HG03439 (cell line): ENCODE data around the gene DNAH1.

ENCODE experiments used
- ATAC-seq: cut with Tn5 transposase; IDR thresholded peaks from one replicate; pipeline ENCODE4 v1.9.1; 2021; ENCODE audit warnings: mild to moderate bottlenecking, moderate library complexity; ENCODE audit not compliant: unreplicated experiment

Gene DNAH1

DNA sequence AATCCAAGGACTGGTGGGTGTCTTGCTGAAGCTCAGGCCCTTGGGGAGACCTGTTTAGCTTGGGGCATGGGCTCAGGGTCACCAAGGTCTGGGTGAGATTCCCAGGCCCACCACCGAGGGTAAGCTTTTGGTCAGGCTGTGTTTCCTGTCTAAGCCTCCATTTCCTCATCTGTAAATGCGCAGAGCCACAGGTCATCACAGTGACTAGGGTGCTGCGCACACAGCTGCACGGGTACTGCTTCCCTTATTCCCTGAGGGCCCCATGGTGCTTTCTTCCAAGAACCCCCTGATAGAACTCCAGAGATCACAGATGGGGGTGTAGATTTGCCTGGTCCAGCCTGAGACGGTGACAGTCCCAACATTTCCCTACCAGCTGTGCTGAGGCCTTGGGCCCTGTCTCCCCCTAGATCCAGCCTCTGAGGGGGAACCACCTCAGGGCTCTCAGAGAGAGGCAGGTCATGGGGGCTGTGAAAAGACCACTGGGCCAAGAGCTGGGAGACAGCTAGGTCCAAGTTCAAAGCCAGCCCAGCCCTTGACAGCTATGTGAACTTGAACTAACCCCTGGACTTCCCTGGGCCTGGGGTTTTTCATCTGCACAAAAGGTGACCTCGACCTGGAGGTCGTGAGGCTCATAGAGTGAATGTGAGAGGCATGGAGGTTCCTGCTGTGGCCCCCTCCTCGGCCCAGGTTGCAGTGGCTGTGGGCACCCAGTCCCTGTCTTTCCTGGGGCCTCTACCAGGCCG is 68.1 kb downstream of the DNAH1 start:
- ATAC-seq: no peak

DNA sequence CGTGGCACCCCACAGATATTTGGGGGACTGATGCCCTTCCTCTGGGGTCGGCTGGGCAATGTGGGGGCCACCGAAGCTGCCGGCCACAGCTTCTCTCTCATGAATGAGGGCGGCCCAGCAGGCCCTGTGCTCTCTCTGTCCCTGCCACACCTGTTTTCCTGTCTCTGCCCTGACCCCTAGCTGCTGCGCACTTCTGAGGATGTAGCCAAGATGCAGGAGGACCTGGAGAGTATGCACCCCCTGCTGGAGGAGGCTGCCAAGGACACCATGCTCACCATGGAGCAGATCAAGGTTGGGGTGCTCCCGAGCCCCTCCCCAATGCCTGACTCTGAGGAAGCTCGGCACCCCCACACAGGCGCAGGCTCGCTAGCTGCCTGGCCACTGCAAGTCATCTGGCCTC is 69.0 kb downstream of the DNAH1 start:
- no peak for ATAC-seq

DNA sequence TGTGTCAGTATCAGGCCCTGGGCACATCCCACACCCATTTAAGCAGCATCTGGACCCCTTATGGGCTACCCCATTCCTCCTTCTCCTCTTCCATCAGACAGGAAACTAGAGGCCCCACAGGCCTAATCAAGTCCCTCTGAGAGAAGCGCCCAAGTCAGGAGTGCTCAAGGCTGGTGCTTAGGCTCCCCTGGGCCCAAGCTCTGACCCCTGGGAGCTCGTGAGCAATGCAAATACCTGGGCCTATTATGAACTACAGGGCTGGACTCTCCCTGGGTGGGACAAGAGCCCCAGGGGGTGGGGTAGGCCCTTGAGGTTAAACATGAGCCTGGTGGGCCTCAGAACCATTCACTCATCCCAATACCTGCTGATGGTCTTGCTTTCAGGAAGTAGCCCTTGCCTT is 71.4 kb downstream of the DNAH1 start:
- ATAC-seq: no peak

DNA sequence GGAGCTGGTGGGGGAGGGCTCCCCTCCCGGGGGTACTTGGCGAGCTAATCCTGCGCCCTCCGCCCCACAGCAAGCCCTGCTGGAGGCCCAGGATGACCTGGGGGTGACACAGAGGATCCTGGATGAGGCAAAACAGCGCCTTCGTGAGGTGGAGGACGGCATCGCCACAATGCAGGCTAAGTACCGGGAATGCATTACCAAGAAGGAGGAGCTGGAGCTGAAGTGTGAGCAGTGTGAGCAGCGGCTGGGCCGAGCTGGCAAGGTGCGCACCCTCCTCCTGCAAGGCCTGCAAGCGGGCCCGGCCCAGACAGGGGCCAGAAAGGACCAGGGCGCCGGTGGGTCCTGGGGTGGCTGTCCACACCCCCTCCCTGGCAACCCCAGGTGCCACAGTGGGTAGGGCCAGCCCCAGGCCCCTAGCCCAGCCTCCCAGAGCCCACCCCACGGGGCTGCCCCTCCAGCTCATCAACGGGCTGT is 72.3 kb downstream of the DNAH1 start:
- ATAC-seq: no peak

DNA sequence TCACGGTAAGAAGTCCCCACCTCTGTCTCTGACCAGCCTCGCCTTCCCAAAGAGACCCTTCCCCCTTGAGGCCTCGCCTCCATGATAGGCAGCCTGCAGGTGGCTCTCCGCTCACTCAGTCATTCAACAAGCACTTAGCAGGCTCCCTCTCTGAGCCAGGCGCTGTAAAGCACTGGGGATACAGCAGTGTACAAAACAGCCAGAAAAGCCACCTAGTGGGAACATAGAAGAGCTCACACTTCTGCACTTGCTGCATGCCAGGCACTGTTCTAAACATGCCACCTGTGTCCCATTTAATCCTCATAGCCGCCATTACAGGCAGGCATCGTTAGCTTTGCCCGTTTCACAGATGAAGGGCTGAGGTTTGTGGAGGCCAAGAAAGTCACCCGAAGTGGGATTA is 72.8 kb downstream of the DNAH1 start:
- no peak for ATAC-seq

DNA sequence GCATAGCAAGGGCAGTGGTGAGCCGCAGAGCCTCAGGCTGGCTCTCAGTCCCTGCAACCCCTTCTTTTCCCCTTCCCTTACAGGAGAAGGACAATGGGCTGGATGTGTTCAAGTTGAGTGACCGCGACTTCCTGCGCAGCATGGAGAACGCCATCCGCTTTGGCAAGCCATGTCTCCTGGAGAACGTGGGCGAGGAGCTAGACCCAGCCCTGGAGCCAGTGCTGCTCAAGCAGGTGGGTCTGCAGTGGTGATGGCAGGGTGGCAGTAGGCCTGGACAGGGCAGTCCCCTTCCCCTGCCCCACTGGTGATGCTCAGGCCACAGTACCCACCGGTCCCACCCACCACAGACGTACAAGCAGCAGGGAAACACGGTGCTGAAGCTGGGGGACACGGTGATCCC is 75.0 kb downstream of the DNAH1 start:
- no peak for ATAC-seq

DNA sequence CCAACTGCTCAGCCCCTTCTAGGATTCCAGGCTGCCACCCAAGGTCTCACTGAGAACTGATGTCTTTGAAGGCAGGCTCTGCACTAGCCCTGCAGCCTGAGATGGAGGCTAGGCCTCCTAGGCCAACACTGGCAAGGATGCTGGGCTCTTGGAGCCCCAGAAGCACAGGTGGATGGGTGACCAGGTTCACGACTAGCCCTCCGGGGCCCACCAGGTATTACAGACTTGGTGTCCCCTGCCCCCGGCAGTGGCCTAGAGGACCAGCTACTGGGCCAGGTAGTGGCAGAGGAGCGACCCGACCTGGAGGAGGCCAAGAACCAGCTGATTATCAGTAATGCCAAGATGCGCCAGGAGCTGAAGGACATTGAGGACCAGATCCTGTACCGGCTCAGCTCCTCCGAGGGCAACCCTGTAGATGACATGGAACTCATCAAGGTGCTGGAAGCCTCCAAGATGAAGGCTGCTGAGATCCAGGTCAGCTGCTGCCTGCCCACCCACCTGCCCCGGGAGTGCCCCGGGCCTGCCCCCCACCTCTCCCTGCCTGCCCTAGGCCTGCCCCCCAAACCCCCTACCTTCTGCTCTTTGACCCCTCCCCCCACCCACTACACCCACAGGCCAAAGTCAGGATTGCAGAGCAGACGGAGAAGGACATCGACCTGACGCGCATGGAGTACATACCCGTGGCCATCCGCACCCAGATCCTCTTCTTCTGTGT is 76.3 kb downstream of the DNAH1 start:
- no peak for ATAC-seq

DNA sequence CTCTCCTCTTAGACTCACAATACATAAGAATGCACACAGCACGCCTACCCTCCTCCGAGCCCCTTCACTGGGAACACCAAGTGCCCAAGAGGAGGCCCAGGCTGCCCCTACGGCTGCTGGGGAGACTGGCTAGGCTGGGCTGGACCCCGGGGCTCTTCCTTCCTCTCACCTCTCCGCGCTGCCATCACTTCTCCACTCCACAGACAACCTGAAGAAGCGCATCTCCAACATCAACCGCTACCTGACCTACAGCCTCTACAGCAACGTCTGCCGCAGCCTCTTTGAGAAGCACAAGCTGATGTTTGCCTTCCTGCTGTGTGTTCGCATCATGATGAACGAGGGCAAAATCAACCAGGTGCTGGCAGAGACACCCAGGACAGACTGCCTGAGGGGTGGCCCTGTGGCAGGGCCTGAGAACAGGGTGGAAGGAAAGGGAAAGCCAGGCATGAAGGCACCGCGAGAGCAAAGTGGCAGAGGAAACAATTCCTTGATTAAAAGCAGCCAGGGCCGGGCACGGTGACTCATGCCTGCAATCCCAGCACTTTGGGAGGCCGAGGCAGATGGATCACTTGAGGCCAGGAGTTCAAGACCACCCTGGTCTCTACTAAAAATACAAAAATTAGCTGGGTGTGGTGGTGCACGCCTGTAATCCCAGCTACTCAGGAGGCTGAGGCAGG is 77.2 kb downstream of the DNAH1 start:
- ATAC-seq: no peak

DNA sequence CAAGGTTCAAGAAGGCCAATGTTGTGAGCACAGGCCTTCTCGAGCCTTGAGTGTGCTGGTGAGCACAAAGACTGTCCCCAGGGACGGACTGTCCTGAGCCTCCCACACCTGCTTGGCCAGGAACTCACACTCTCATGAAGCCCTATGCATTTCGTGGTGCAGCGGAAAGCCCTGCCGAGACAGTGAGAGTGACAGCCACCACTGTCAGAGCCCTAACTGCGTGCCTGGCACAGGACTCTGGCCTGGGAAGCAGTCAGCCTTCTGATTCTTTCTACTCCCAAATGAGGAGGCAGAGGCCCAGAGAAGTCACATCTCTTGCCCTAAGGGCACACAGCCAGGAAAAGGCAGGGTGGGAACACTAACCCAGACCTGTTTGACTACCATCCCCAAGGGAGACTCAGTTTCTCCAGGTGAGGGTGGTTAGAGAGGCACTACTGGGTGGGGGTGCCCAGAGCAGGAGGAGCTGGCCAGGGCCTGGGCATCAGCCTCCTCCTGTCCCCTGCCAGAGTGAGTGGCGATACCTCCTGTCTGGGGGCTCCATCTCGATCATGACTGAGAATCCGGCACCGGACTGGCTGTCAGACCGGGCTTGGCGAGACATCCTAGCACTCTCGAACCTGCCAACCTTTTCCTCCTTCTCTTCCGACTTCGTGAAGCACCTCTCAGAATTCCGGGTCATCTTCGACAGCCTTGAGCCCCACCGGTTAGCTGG is 78.0 kb downstream of the DNAH1 start:
- no peak for ATAC-seq

DNA sequence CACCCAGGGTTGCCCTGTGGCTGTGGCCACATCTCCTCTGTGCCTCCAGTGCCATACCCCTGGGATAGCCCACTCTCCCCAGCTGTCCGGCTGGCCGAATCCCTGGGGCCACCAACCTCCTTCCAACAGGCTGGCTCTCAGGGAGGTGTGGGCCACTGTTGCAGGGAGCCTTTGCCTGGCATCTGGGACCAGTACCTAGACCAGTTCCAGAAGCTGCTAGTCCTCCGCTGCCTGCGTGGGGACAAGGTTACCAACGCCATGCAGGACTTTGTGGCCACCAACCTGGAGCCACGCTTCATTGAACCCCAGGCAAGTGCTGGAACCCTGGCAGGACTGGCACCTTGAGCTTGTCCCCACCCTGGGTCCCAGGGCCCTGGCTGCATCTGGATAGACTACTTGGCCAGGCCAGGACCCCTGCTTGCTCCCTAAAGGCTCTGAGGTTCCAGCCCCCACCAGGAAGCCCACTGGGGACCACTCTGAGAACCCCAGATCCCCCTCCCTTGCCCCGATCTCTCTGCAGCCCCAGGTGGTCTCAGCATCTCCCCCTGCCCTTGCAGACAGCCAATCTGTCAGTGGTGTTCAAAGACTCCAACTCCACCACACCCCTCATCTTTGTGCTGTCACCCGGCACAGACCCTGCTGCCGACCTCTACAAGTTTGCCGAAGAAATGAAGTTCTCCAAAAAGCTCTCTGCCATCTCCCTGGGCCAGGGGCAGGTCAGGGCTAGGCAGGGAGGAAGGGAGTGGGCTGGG is 78.8 kb downstream of the DNAH1 start:
- ATAC-seq: no peak

DNA sequence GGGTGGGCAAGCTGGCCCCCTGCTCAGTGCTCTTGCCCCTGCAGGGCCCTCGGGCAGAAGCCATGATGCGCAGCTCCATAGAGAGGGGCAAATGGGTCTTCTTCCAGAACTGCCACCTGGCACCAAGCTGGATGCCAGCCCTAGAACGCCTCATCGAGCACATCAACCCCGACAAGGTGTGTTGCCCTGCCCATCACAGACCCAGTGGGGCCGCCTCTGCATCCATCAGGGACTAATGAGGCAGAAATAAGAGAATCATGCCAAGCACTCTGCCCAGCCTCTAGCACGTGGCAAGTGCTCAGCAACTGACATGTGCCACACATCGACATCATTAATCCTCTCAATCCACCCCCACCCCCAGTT is 79.4 kb downstream of the DNAH1 start:
- ATAC-seq: no peak

DNA sequence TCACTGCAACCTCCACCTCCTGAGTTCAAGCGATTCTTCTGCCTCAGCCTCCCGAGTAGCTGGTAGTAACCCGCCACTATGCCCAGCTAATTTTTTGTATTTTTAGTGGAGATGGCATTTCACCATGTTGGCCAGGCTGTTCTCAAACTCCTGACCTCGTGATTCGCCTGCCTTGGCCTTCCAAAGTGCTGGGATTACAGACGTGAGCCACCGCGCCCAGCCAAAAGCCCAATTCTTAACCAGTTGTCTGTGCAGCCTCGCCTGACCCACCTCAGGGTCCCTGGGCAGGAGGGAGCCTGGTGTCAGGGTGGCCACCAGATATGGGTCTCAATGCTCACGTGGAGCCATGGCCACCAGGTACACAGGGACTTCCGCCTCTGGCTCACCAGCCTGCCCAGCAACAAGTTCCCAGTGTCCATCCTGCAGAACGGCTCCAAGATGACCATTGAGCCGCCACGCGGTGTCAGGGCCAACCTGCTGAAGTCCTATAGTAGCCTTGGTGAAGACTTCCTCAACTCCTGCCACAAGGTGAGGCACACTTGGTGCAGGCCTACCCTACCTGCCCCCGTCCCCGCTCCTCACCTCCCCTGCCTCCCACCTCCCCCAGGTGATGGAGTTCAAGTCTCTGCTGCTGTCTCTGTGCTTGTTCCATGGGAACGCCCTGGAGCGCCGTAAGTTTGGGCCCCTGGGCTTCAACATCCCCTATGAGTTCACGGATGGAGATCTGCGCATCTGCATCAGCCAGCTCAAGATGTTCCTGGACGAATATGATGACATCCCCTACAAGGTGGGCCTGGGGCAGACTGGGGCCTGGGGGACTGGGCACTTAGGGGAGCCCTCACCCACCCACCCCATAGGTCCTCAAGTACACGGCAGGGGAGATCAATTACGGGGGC is 80.1 kb downstream of the DNAH1 start:
- ATAC-seq: no peak

DNA sequence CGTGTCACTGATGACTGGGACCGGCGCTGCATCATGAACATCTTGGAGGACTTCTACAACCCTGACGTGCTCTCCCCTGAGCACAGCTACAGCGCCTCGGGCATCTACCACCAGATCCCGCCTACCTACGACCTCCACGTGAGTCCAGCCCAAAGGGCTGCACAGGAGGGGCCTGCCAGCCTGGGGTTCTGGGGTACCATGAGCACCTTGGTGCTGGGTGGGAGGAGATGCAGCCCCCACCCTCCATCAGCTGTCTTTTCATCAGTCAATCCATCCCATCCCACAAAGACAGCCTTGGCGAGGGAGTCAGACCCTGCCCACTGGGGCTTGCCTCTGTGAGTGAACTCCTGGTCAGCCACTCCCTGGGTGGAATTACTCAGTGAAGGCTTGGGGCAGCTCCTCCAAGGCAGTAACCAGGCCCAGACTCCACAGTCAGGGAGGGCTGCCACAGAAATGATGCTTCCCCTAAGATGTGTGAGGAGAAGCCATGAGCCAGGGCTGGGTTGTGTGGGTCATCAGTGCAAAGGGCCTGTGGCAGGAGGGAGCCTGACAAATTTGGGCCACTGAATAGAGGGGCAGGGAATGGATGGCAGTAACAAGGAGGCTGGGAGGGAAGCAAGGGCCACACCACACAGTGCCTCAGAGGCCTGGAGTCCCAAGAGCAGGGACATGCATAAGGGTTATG is 80.9 kb downstream of the DNAH1 start:
- ATAC-seq: no peak

DNA sequence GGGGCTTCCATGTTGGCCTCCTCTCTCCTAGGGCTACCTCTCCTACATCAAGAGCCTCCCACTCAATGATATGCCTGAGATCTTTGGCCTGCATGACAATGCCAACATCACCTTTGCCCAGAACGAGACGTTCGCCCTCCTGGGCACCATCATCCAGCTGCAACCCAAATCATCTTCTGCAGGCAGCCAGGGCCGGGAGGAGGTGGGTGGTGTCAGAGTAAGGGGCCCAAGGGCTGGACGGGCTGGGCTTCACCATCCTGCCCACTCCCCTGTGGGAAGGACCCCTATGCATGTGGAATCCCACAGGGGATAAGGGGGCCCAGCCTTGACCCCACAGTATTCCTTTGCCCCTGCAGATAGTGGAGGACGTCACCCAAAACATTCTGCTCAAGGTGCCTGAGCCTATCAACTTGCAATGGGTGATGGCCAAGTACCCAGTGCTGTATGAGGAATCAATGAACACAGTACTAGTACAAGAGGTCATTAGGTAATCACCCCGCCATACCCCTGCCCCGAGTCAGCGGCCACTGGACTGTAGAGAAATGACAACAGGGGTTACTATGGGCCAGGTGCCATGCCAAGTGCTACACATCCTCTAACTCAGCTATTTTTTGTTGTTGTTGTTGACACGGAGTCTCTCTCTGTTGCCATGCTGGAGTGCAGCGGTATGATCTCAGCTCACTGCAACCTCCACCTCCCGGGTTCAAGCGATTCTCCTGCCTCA is 81.7 kb downstream of the DNAH1 start:
- ATAC-seq: no peak

DNA sequence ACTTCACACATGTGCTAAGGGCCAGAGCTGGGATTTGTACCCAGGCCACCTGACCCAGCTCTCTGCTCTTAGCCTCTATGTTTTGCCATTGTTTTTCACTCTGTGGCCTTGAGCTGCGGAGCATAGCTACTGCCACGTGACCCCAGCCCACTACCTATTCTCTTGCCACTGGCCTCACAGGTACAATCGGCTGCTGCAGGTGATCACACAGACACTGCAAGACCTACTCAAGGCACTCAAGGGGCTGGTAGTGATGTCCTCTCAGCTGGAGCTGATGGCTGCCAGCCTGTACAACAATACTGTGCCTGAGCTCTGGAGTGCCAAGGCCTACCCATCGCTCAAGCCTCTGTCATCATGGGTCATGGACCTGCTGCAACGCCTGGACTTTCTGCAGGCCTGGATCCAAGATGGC is 82.6 kb downstream of the DNAH1 start:
- ATAC-seq: no peak

DNA sequence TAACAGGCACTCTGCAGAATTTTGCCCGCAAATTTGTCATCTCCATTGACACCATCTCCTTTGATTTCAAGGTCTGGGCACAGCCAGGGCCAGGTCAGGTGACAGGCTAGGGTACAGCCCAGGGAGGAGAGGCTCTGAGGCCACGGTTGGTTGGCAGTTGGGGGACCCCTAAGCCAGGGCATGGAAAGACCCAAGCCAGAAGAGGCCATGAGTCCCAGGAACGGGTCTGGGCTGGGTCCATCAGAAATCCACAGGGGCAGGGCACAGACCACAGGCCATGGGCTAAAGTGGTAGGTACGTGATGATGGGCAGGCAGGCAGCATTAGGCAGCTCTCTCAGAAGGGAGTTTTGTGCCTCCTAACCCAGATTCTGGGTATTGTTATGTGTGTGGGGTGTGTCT is 83.0 kb downstream of the DNAH1 start:
- ATAC-seq: no peak

DNA sequence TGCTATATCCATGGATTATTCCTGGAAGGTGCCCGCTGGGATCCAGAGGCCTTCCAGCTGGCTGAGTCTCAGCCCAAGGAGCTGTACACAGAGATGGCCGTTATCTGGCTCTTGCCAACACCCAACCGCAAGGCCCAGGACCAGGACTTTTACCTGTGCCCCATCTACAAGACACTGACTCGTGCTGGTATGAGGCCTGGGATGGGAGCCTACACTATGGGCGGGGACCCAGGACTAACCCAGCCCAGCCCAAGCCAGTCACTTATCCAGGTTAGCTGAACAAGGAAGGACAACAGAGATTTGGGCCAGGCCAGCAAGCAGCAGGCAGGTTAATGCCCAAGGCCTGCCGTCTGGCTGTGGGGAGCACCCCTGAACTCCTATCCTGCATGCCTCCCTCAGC is 83.5 kb downstream of the DNAH1 start:
- ATAC-seq: no peak

DNA sequence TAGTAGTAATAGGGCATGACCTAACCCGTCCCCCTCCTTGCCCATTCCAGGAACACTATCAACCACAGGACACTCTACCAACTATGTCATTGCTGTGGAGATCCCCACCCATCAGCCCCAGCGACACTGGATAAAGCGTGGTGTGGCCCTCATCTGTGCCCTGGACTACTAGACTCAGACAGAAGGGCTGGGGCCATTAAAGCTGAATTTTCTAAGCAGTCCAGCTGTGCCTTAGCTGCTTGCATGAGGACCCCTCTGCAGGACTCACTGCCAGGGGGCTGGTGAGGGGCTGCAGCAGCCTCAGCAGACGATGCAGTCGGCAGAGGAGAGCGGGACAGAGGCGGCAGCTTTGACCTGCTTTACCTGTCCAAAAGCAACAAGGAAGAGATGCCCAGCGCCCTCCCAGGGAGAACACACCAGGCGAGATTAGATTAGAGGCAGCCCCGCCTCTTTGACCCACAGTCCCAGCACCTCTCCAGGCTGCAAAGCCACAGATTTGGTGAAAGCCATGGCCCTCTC is 84.2 kb downstream of the DNAH1 start:
- no peak for ATAC-seq
